Measurements from ENCODE around the gene SEMA3B.

DNA sequence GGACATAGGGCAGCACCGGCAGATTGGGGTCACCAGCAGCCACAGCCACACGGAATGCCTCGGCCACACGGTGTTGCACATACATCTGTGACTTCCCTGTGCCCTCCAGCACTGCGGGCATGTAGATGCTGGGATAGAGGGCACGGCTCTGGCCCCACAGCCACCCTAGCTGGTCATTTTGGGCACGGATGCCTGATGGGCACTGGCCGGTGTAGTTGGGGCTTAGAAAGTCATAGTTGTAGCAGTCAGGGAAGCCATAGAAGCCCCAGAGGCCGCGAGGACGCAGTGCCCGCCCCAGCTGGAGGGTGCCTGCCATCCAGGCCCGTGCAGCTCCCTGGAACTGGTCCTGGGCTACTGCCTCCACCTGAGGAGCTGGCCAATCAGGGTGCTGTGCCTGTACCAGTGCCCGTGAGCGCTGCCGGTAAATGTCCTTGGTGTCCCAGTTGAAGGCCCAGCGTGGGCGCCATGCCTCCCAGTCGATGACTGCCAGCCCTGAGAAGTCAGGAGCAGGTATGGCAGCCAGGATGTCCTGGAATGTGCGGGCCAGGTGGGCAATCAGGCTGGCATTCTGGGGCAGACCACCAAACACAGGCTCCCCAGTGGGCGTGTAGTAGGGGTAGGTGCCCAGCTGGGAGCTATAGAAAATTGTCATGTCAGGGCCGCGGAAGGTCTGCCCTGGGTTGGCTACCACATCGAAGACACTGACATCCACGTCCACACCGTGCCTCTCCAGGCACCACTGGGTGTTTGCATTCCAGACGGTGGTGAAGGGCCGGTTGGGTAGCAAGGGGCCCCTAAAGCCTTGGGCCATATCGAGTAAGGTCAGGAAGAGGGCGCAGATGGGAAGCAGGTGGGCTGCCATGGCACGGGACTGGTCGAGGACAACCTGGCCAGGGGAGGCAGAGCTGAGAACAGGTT, 33.4 kb downstream of the SEMA3B start:
- TF ChIP-seq, protein P1, sequence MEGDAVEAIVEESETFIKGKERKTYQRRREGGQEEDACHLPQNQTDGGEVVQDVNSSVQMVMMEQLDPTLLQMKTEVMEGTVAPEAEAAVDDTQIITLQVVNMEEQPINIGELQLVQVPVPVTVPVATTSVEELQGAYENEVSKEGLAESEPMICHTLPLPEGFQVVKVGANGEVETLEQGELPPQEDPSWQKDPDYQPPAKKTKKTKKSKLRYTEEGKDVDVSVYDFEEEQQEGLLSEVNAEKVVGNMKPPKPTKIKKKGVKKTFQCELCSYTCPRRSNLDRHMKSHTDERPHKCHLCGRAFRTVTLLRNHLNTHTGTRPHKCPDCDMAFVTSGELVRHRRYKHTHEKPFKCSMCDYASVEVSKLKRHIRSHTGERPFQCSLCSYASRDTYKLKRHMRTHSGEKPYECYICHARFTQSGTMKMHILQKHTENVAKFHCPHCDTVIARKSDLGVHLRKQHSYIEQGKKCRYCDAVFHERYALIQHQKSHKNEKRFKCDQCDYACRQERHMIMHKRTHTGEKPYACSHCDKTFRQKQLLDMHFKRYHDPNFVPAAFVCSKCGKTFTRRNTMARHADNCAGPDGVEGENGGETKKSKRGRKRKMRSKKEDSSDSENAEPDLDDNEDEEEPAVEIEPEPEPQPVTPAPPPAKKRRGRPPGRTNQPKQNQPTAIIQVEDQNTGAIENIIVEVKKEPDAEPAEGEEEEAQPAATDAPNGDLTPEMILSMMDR (conservative IDR thresholded peaks at IDR 0.05; ENCODE audit: low read depth in 2 of 2) = no peak
- TF ChIP-seq, protein P2, sequence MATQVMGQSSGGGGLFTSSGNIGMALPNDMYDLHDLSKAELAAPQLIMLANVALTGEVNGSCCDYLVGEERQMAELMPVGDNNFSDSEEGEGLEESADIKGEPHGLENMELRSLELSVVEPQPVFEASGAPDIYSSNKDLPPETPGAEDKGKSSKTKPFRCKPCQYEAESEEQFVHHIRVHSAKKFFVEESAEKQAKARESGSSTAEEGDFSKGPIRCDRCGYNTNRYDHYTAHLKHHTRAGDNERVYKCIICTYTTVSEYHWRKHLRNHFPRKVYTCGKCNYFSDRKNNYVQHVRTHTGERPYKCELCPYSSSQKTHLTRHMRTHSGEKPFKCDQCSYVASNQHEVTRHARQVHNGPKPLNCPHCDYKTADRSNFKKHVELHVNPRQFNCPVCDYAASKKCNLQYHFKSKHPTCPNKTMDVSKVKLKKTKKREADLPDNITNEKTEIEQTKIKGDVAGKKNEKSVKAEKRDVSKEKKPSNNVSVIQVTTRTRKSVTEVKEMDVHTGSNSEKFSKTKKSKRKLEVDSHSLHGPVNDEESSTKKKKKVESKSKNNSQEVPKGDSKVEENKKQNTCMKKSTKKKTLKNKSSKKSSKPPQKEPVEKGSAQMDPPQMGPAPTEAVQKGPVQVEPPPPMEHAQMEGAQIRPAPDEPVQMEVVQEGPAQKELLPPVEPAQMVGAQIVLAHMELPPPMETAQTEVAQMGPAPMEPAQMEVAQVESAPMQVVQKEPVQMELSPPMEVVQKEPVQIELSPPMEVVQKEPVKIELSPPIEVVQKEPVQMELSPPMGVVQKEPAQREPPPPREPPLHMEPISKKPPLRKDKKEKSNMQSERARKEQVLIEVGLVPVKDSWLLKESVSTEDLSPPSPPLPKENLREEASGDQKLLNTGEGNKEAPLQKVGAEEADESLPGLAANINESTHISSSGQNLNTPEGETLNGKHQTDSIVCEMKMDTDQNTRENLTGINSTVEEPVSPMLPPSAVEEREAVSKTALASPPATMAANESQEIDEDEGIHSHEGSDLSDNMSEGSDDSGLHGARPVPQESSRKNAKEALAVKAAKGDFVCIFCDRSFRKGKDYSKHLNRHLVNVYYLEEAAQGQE (IDR thresholded peaks at IDR 0.05; ENCODE audit: unreplicated experiment) = no peak
- TF ChIP-seq EZH2phosphoT487 (IDR thresholded peaks at IDR 0.05; ENCODE audit: unreplicated experiment) = no peak
- TF ChIP-seq CREB1 (CRISPR knock-in tag; IDR thresholded peaks at IDR 0.05; ENCODE audit: low read depth) = no peak
- TF ChIP-seq POLR2AphosphoS5 (IDR thresholded peaks at IDR 0.05; ENCODE audit: low read depth) = no peak
- TF ChIP-seq EZH2 (IDR thresholded peaks at IDR 0.05; ENCODE audit: low read depth, unreplicated experiment) = no peak
- no peak for TF ChIP-seq JUNB (IDR thresholded peaks at IDR 0.05; ENCODE audit: unreplicated experiment)
- TF ChIP-seq ZNF114 (CRISPR knock-in tag; IDR thresholded peaks at IDR 0.05) = no peak
- TF ChIP-seq, protein P3, sequence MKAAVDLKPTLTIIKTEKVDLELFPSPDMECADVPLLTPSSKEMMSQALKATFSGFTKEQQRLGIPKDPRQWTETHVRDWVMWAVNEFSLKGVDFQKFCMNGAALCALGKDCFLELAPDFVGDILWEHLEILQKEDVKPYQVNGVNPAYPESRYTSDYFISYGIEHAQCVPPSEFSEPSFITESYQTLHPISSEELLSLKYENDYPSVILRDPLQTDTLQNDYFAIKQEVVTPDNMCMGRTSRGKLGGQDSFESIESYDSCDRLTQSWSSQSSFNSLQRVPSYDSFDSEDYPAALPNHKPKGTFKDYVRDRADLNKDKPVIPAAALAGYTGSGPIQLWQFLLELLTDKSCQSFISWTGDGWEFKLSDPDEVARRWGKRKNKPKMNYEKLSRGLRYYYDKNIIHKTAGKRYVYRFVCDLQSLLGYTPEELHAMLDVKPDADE (IDR thresholded peaks at IDR 0.05) = no peak
